HG03280 (cell line): ENCODE data around the gene GREM2.

Experiments used
- ATAC-seq: cut with Tn5 transposase; IDR thresholded peaks from one replicate; pipeline ENCODE4 v1.9.1; 2021; ENCODE audit warnings: mild to moderate bottlenecking, moderate library complexity; ENCODE audit not compliant: unreplicated experiment

GREM2 gene

GRCh38 chr1:240562779-240563178 is 49.2 kb downstream of the GREM2 start:
- no peak for ATAC-seq

- ATAC-seq, result peak; percentile 75
These were observed 49.8 kb downstream of the GREM2 start for GRCh38 chr1:240562111-240562590.

GRCh38 chr1:240559781-240560180 is 52.2 kb downstream of the GREM2 start:
- no peak for ATAC-seq

DNA sequence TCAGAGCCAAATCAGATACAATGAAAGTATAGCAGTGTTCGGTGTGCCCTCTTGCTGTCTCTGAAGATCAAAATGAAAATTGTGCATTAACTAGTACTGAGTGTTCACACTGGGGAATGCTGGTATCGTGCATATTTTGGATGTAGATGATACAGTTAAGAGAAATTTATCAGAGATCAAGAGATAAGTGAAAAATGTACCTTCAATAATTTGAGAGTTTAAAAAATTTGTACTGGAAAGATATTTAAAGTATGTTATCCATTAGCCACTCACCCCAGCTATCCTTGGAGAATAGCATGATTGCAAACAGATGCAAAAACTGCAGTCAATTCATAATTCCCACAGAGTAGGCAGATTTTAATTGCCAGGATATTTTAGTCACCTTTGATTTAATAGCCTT is 56.4 kb downstream of the GREM2 start:
- ATAC-seq, result no peak

- ATAC-seq, result no peak
These were observed 58.6 kb downstream of the GREM2 start for GRCh38 chr1:240553351-240553750.

- no peak for ATAC-seq
These were observed 72.1 kb downstream of the GREM2 start for GRCh38 chr1:240539769-240540414.

DNA sequence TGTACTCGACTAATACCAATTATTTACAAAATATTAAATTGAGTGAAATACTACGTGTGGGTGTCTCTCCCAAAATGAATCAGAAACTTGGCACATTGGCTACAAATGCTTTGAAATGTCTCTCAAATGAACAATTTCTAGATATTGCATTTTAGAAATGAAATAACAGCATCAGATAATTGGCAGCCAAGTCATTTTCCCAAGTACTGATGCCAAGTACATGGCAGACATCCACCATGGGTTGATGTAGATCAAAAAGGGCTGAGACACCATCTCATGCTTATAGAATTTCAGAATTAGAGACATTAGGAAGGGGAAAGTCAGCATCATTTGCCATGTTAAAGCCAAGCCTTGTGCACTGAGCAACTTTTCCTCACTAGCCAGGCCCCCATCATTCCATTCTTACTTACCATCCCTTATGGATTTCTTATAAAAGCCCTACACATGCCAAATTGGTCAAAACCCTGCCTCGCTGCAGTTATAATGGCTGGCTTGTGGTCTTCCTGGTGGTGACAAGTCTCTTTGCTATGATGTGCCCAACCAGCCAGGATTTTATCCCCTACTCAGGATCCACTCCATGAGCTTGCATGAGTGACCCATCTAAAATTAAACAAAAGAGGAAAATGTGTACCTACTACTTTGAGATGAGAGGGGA is 73.1 kb downstream of the GREM2 start:
- no peak for ATAC-seq

GRCh38 chr1:240533154-240533780 is 78.7 kb downstream of the GREM2 start:
- no peak for ATAC-seq

- no peak for ATAC-seq
These were observed 83.4 kb downstream of the GREM2 start for GRCh38 chr1:240528591-240528990.

GRCh38 chr1:240527086-240527485 is 84.9 kb downstream of the GREM2 start:
- no peak for ATAC-seq

DNA sequence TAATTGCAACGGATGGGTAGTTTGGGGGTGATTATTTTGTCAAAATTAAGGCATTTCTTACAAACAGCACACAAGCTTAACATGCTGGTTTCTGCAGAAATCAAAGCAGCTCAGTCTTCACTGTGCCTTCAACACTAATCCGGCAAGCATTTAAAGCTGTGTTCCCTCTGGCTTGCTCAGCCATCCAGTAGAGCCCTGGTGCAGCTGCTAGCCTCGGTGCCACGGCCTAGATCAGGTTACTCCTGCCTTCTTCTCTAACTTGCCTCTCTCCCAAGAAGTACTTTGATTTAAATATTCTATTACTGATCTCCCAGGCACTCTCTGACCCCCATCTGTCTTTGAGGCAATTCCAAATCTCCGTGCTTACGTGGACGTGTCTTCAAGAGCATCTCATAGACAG is 85.6 kb downstream of the GREM2 start:
- no peak for ATAC-seq

GRCh38 chr1:240524356-240525069 is 87.4 kb downstream of the GREM2 start:
- ATAC-seq, result no peak

GRCh38 chr1:240522122-240522822 is 89.7 kb downstream of the GREM2 start:
- ATAC-seq, result no peak

DNA sequence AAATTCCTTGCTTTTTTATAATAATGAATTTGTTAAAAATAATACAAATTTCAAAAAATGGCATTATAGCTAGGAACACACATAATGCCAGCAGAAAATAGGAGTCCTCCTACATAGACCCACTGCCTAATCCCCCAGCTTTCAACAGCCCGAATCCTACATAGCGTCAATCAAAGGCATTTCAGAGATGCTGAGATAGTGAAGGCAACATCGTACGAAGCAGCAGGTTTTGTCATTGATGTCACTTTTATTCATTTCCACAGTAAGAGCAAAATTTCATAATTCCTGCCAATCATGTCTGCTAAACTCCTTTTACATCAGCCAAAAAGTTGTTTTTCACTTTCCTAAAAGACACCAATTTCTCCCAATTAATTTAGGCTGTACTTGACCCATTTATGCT is 94.1 kb downstream of the GREM2 start:
- no peak for ATAC-seq

- ATAC-seq, result no peak
These were observed 95.9 kb downstream of the GREM2 start for GRCh38 chr1:240516069-240516468.

DNA sequence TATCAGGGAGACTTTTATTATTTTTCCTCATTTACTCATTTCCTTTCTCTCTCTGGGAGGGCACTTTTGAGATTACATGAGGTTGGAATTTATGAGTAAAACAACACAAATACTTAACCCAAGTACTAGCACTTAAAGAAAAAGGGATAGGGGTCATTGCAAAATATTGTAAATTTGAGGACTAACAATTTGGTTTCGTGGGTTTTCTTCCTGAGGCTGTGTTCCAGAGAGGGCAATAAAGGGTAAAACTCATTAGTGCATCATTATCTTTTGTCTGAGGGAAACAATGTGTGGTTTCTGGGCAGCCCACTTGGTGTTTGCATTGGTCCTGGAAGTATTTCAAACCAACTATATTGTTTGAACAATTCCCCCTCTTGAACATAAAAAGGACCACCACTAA is 96.5 kb downstream of the GREM2 start:
- no peak for ATAC-seq

DNA sequence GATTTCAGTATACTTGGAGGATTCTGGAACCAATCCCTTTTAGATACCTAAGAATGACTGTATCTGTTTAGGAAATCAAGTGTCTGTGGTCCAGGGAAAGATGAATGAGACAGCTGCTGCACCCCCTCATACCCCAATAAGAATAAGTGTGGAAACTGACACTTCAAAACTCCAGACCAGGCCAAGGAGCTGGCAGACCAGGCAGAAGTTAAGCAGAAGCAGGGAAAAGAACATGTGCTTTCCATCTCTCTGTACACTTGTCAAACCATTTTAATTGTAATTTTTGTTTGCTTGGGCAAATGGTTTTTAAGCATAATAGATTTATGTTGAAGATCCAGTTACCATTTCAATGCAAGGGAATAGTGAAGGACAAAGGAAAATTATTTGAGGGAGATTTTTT is 100.2 kb downstream of the GREM2 start:
- no peak for ATAC-seq

GRCh38 chr1:240508950-240509349 is 103.0 kb downstream of the GREM2 start:
- no peak for ATAC-seq

GRCh38 chr1:240508201-240508600 is 103.8 kb downstream of the GREM2 start:
- ATAC-seq, result no peak

DNA sequence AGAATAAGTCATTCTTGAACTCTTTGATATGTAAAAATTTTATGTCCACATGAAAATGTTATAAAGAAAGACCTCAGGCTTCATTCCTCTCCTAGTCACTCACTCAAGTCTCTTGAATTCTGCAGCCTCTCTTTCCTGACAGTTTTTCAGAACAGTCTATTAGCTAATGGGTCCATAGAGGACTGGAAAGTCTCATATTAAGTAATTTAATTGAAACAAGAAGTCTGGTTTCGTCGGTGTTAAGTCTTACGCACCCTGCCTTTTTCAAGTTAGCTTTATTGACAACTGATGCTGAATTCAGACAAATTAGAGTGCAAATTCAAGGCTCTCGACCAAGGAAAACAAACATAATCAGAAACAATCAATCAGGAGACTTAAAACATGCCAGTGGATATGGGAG is 105.8 kb downstream of the GREM2 start:
- no peak for ATAC-seq

- no peak for ATAC-seq
These were observed 108.4 kb downstream of the GREM2 start for GRCh38 chr1:240503558-240503957.
